Ectodermal cell (in vitro differentiated cells): Measurements from ENCODE around the gene SIRT2.

Experiments
- H3K27ac ChIP-seq: 2 replicates; pipeline ENCODE4 v1.7.0; 2013; ENCODE audit warnings: mild to moderate bottlenecking, low read depth, low read length; ENCODE audit not compliant: insufficient read depth, poor library complexity, severe bottlenecking
- H3K27me3 ChIP-seq: 2 replicates; pipeline ENCODE4 v1.7.0; 2013; ENCODE audit warnings: mild to moderate bottlenecking, low read length; ENCODE audit not compliant: insufficient read depth, control insufficient read depth, poor library complexity, severe bottlenecking
- H3K36me3 ChIP-seq: one replicate; pipeline ENCODE4 v1.7.0; 2013; ENCODE audit warnings: low read length; ENCODE audit not compliant: control insufficient read depth, insufficient read depth
- H3K4me1 ChIP-seq: one replicate; pipeline ENCODE4 v1.7.0; 2013; ENCODE audit warnings: low read length; ENCODE audit not compliant: control insufficient read depth, insufficient read depth
- H3K4me3 ChIP-seq: 2 replicates; pipeline ENCODE4 v1.7.0; 2013; ENCODE audit warnings: low read depth, low read length, control low read depth; ENCODE audit not compliant: insufficient read depth
- H3K9me3 ChIP-seq: 2 replicates; pipeline ENCODE4 v1.7.0; 2013; ENCODE audit warnings: mild to moderate bottlenecking, low read length, moderate library complexity; ENCODE audit not compliant: control insufficient read depth
- WGBS, 2 experiments: methylation state at CpG; one replicate each; pipeline ENCODE4 v1.1.7; 2013; ENCODE audit warnings: missing lambda C conversion rate in 2 of 2; 5-methylcytosine and 5-hydroxymethylcytosine counted together

Gene SIRT2

GRCh38 chr19:38932425-38933179 is 33.2 kb upstream of the SIRT2 start:
- Histone ChIP-seq H3K4me3 (no peak overlapping the region), H3K27ac (no peak overlapping the region), H3K4me1 (no peaks in the 10 kb centered on the region), H3K36me3 (peaks cover 15% of the 10 kb centered on the region), H3K9me3 (no peaks in the 10 kb centered on the region), H3K27me3 (no peaks in the 10 kb centered on the region)
- WGBS, 2 experiments = 95 to 96% methylated on average over 29 of the region's 29 CpGs

GRCh38 chr19:38931521-38931793 is 32.0 kb upstream of the SIRT2 start:
- peaks cover 15% of the 10 kb centered on the region for H3K36me3 ChIP-seq
- peak overlapping the region; percentile 98 for H3K4me3 ChIP-seq
- no peaks in the 10 kb centered on the region for H3K9me3 ChIP-seq
- no peaks in the 10 kb centered on the region for H3K4me1 ChIP-seq
- H3K27me3 ChIP-seq = no peaks in the 10 kb centered on the region
- no peak overlapping the region for H3K27ac ChIP-seq
- WGBS, 2 experiments = 33 to 38% methylated on average over 8 of the region's 8 CpGs

GRCh38 chr19:38930776-38931520 is 31.5 kb upstream of the SIRT2 start, which contains the start of gene MRPS12:
Gene MRPS12, plus strand, starts transcription at chr19:38930944. Its CDS starts 351 bp downstream, at chr19:38931295.
- H3K9me3 ChIP-seq = no peaks in the 10 kb centered on the region
- H3K36me3 ChIP-seq = peaks cover 15% of the 10 kb centered on the region
- H3K27me3 ChIP-seq = no peaks in the 10 kb centered on the region
- H3K27ac ChIP-seq = peak within 1 kb of the TSS; percentile 95
- WGBS, 2 experiments = 0 to 1% methylated on average over 40 of the region's 40 CpGs
- H3K4me1 ChIP-seq = no peaks in the 10 kb centered on the region
- H3K4me3 ChIP-seq = peak within 1 kb of the TSS; percentile 98

- Histone ChIP-seq H3K4me3 (peak within 1 kb of the TSS; percentile 98), H3K4me1 (no peaks in the 10 kb centered on the region), H3K27ac (peak within 1 kb of the TSS; percentile 95), H3K9me3 (no peaks in the 10 kb centered on the region), H3K36me3 (peaks cover 19% of the 10 kb centered on the region), H3K27me3 (no peaks in the 10 kb centered on the region)
- 4% methylated on average over 49 of the region's 49 CpGs for WGBS, 2 experiments
These were observed 30.7 kb upstream of the SIRT2 start, which contains the start of gene SARS2 for GRCh38 chr19:38929929-38930775. Gene SARS2, minus strand, starts transcription at chr19:38930763. Its CDS starts 27 bp downstream, at chr19:38930736.

- Histone ChIP-seq H3K36me3 (peaks cover 24% of the 10 kb centered on the region), H3K4me1 (no peaks in the 10 kb centered on the region), H3K4me3 (no peak overlapping the region), H3K9me3 (no peaks in the 10 kb centered on the region), H3K27ac (no peak overlapping the region), H3K27me3 (no peaks in the 10 kb centered on the region)
- WGBS, 2 experiments = 82 to 94% methylated on average over 3 to 4 of the region's 4 CpGs
These were observed 29.1 kb upstream of the SIRT2 start for GRCh38 chr19:38928391-38929001.

GRCh38 chr19:38924388-38924787 is 25.0 kb upstream of the SIRT2 start:
- 94 to 96% methylated on average over 7 of the region's 7 CpGs for WGBS, 2 experiments
- Histone ChIP-seq H3K36me3 (peaks cover 15% of the 10 kb centered on the region), H3K4me3 (no peak overlapping the region), H3K27ac (no peak overlapping the region), H3K4me1 (no peaks in the 10 kb centered on the region), H3K9me3 (no peaks in the 10 kb centered on the region), H3K27me3 (no peaks in the 10 kb centered on the region)

GRCh38 chr19:38922482-38922881 is 23.1 kb upstream of the SIRT2 start:
- WGBS, 2 experiments = 92% methylated on average over 5 of the region's 5 CpGs
- H3K4me1 ChIP-seq = no peaks in the 10 kb centered on the region
- no peaks in the 10 kb centered on the region for H3K27me3 ChIP-seq

GRCh38 chr19:38921420-38922274 is 22.2 kb upstream of the SIRT2 start:
- 94 to 95% methylated on average over 20 of the region's 20 CpGs for WGBS, 2 experiments
- no peaks in the 10 kb centered on the region for H3K9me3 ChIP-seq
- H3K27ac ChIP-seq = no peak overlapping the region
- no peaks in the 10 kb centered on the region for H3K27me3 ChIP-seq
- peaks cover 15% of the 10 kb centered on the region for H3K36me3 ChIP-seq
- no peaks in the 10 kb centered on the region for H3K4me1 ChIP-seq
- no peak overlapping the region for H3K4me3 ChIP-seq

More at GRCh38 chr19:38922482-38922881, 23.1 kb upstream of the SIRT2 start:
- no peak overlapping the region for H3K4me3 ChIP-seq
- peaks cover 15% of the 10 kb centered on the region for H3K36me3 ChIP-seq
- H3K9me3 ChIP-seq = no peaks in the 10 kb centered on the region
- H3K27ac ChIP-seq = no peak overlapping the region
